Nephron progenitor cell (in vitro differentiated cells): ENCODE measurements around the gene THBS2.

ENCODE experiments used
- DNase-seq: peaks from one replicate; pipeline ENCODE4 v3.0.0; 2021
- H3K27ac Mint-ChIP-seq: 2 replicates; pipeline ENCODE4 v1.8.0; 2021; ENCODE audit warnings: mild to moderate bottlenecking, moderate library complexity, mixed read lengths
- H3K27me3 Mint-ChIP-seq: 2 replicates; pipeline ENCODE4 v1.8.0; 2021; ENCODE audit warnings: mild to moderate bottlenecking, low read depth, mixed read lengths; ENCODE audit not compliant: poor library complexity
- H3K36me3 Mint-ChIP-seq: 2 replicates; pipeline ENCODE4 v1.8.0; 2021; ENCODE audit warnings: low read depth, mixed read lengths
- H3K4me1 Mint-ChIP-seq: 2 replicates; pipeline ENCODE4 v1.8.0; 2021; ENCODE audit warnings: mixed read lengths
- H3K4me3 Mint-ChIP-seq: 2 replicates; pipeline ENCODE4 v1.8.0; 2021; ENCODE audit warnings: mild to moderate bottlenecking, moderate library complexity, mixed read lengths
- H3K9me3 Mint-ChIP-seq: 2 replicates; pipeline ENCODE4 v1.8.0; 2021; ENCODE audit warnings: mild to moderate bottlenecking, moderate library complexity, mixed read lengths
- TF ChIP-seq, protein P1 (sequence below): fragments of 200-600 bp; sonication (generic); IDR thresholded peaks from 2 replicates; pipeline ENCODE4 v1.5.0; 2021; ENCODE audit warnings: antibody characterized with exemption

The THBS2 gene

GRCh38 chr6:169296170-169296569 lies 42.5 kb upstream of the THBS2 start:
- no peaks in the 10 kb centered on the region for H3K27me3 Mint-ChIP-seq
- H3K36me3 Mint-ChIP-seq: no peaks in the 10 kb centered on the region
- TF ChIP-seq, protein P1, sequence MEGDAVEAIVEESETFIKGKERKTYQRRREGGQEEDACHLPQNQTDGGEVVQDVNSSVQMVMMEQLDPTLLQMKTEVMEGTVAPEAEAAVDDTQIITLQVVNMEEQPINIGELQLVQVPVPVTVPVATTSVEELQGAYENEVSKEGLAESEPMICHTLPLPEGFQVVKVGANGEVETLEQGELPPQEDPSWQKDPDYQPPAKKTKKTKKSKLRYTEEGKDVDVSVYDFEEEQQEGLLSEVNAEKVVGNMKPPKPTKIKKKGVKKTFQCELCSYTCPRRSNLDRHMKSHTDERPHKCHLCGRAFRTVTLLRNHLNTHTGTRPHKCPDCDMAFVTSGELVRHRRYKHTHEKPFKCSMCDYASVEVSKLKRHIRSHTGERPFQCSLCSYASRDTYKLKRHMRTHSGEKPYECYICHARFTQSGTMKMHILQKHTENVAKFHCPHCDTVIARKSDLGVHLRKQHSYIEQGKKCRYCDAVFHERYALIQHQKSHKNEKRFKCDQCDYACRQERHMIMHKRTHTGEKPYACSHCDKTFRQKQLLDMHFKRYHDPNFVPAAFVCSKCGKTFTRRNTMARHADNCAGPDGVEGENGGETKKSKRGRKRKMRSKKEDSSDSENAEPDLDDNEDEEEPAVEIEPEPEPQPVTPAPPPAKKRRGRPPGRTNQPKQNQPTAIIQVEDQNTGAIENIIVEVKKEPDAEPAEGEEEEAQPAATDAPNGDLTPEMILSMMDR: no peak
- H3K4me1 Mint-ChIP-seq: peaks cover 30% of the 10 kb centered on the region
- H3K4me3 Mint-ChIP-seq: no peak overlapping the region
- no peak for DNase-seq
- peaks cover 30% of the 10 kb centered on the region for H3K9me3 Mint-ChIP-seq
- no peak overlapping the region for H3K27ac Mint-ChIP-seq

GRCh38 chr6:169293196-169293595 lies 39.5 kb upstream of the THBS2 start:
- H3K27ac Mint-ChIP-seq: no peak overlapping the region
- no peak for DNase-seq
- peaks cover 16% of the 10 kb centered on the region for H3K9me3 Mint-ChIP-seq
- peaks cover 7% of the 10 kb centered on the region for H3K27me3 Mint-ChIP-seq
- H3K4me3 Mint-ChIP-seq: no peak overlapping the region
- no peaks in the 10 kb centered on the region for H3K36me3 Mint-ChIP-seq
- TF ChIP-seq, protein P1: no peak
- H3K4me1 Mint-ChIP-seq: peaks cover 37% of the 10 kb centered on the region

- H3K27me3 Mint-ChIP-seq: peaks cover 7% of the 10 kb centered on the region
- H3K4me1 Mint-ChIP-seq: peaks cover 37% of the 10 kb centered on the region
- TF ChIP-seq, protein P1: no peak
- H3K27ac Mint-ChIP-seq: peak overlapping the region; percentile 4
- H3K4me3 Mint-ChIP-seq: no peak overlapping the region
- H3K9me3 Mint-ChIP-seq: peaks cover 11% of the 10 kb centered on the region
- no peak for DNase-seq
- no peaks in the 10 kb centered on the region for H3K36me3 Mint-ChIP-seq
Observed at GRCh38 chr6:169292338-169293124, 38.9 kb upstream of the THBS2 start.

DNA sequence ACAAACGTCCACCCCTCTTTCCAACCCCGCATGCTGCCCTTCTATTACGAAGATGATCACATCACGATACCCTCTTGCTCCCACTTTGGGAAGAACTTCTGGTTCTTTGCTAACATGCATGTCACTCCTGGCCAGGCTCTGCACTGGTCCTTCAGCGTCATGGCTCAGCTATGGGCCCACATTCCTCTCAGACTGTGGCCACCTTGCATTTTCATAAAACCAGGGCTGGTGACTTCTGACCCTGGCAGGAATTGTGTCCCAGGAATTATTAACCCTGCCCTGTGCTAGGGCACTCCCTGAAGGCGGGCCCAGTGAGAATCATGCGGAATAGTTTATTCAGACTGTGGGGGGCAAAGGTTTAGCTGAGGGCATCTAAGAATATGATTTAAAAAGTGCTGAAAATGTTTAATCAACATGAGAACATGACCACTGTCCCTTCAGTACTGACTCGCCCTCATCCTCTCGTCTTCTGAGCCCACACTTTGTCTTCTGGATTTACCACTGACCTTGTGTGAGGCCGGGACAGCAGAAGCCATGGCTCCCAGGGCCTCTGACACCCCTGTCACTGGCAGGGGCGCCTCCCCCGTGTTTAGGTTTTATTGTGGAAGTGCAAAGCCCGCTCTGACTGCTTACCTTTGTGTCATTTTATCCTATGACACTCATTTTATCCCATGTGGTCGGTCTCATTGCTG lies 38.1 kb upstream of the THBS2 start:
- peaks cover 7% of the 10 kb centered on the region for H3K27me3 Mint-ChIP-seq
- no peaks in the 10 kb centered on the region for H3K36me3 Mint-ChIP-seq
- H3K27ac Mint-ChIP-seq: peak overlapping the region; percentile 16
- no peak for DNase-seq
- H3K4me1 Mint-ChIP-seq: peaks cover 36% of the 10 kb centered on the region
- H3K4me3 Mint-ChIP-seq: no peak overlapping the region
- peaks cover 9% of the 10 kb centered on the region for H3K9me3 Mint-ChIP-seq
- TF ChIP-seq, protein P1: no peak

DNA sequence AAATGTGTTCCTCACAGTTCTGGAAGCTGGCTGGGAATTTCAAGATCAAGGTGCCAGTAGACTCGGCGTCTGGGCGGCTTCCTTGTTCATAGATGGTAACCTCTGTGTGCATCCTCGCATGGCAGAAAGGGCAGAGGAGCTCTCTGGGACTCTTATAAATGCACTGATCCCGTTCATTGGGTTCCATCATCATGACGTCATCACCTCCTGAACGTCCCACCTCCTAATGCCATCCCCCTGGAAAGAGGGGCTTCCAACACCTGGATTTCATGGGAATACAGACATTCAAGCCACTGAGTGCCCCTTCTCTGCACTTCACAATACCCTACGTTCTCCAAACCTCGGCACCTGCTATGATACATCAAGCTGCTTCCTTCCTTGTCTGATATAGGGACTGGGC lies 37.5 kb upstream of the THBS2 start:
- TF ChIP-seq, protein P1: no peak
- Mint-ChIP-seq H3K4me1 (peaks cover 30% of the 10 kb centered on the region), H3K4me3 (no peak overlapping the region), H3K9me3 (peaks cover 4% of the 10 kb centered on the region), H3K36me3 (no peaks in the 10 kb centered on the region), H3K27me3 (peaks cover 7% of the 10 kb centered on the region), H3K27ac (peak overlapping the region; percentile 16)
- DNase-seq: no peak
